Measurements from ENCODE around the gene DOCK2.

DNA sequence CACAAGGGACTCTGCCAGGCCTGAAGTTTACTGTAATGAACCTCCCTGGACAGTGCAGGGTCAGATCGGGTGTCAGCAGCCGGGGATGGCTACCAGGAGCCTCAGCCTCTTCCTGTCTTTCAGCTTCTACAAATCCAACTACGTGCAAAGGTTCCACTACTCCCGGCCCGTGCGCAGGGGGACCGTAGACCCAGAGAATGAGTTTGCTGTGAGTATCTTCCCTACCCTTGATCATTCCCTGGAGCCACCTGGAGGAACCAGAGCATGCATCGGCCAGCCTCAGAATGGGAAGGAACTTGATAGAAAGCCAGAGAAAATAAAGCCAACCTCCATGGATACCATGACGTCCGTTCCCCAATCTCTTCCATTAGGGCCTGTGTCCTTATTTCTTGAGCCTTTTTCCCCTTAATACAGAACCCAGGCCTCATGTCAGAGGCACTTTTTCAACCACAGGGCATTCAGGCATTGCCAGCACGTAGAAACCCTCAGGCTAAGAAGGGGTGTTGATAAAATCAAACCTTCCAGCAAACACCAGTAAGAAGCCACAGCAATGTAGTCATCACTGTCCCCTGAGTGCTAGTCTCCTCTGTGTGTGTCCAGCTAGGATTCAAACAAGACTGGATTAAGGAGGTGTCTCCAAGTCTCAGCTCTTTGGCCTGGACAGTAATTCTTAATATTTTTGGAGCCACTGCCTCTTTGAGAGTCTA is 419.6 kb downstream of the DOCK2 start:
- TF ChIP-seq EZH2 (IDR thresholded peaks at IDR 0.05; ENCODE audit: borderline replicate concordance, low read depth, low read length, severe bottlenecking) (no peak), MYC (IDR thresholded peaks at IDR 0.05; ENCODE audit: low read depth, low read length) (no peak), POLR2A (IDR thresholded peaks at IDR 0.05; ENCODE audit: low read depth, low read length) (no peak), GATA2 (IDR thresholded peaks at IDR 0.05; ENCODE audit: insufficient read depth, insufficient read length, low read depth, low read length) (no peak), POLR2AphosphoS5 (IDR thresholded peaks at IDR 0.05; ENCODE audit: insufficient read depth, low read depth, low read length) (no peak), FOS (IDR thresholded peaks at IDR 0.05; ENCODE audit: borderline replicate concordance, insufficient read depth, low read length) (no peak), JUN (IDR thresholded peaks at IDR 0.05; ENCODE audit: borderline replicate concordance, insufficient read depth, insufficient read length, low read depth) (no peak)
- TF ChIP-seq, protein P1, sequence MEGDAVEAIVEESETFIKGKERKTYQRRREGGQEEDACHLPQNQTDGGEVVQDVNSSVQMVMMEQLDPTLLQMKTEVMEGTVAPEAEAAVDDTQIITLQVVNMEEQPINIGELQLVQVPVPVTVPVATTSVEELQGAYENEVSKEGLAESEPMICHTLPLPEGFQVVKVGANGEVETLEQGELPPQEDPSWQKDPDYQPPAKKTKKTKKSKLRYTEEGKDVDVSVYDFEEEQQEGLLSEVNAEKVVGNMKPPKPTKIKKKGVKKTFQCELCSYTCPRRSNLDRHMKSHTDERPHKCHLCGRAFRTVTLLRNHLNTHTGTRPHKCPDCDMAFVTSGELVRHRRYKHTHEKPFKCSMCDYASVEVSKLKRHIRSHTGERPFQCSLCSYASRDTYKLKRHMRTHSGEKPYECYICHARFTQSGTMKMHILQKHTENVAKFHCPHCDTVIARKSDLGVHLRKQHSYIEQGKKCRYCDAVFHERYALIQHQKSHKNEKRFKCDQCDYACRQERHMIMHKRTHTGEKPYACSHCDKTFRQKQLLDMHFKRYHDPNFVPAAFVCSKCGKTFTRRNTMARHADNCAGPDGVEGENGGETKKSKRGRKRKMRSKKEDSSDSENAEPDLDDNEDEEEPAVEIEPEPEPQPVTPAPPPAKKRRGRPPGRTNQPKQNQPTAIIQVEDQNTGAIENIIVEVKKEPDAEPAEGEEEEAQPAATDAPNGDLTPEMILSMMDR (IDR thresholded peaks at IDR 0.05; ENCODE audit: extremely low read depth in 1 of 2, insufficient read depth in 1 of 2, low read depth in 1 of 2, low read length in 2 of 2), result no peak
- TF ChIP-seq, protein P2, sequence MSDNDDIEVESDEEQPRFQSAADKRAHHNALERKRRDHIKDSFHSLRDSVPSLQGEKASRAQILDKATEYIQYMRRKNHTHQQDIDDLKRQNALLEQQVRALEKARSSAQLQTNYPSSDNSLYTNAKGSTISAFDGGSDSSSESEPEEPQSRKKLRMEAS (IDR thresholded peaks at IDR 0.05; ENCODE audit: insufficient read depth, insufficient read length), result no peak
